Measurements from ENCODE around the gene BABAM2.

- no peak for TF ChIP-seq CTCF (conservative IDR thresholded peaks at IDR 0.05)
- TF ChIP-seq EZH2 (IDR thresholded peaks at IDR 0.05; ENCODE audit: low read depth): no peak
These were observed 461.6 kb downstream of the BABAM2 start for GRCh38 chr2:28352104-28352503.
